GM15510 (cell line): ENCODE results near the gene MEGF11.

Source experiments
- POLR2A ChIP-seq: IDR thresholded peaks from 3 replicates; pipeline ENCODE4 v1.6.1; 2011; ENCODE audit warnings: borderline replicate concordance; ENCODE audit not compliant: insufficient read length; ENCODE audit errors: extremely low read depth

The MEGF11 gene

DNA sequence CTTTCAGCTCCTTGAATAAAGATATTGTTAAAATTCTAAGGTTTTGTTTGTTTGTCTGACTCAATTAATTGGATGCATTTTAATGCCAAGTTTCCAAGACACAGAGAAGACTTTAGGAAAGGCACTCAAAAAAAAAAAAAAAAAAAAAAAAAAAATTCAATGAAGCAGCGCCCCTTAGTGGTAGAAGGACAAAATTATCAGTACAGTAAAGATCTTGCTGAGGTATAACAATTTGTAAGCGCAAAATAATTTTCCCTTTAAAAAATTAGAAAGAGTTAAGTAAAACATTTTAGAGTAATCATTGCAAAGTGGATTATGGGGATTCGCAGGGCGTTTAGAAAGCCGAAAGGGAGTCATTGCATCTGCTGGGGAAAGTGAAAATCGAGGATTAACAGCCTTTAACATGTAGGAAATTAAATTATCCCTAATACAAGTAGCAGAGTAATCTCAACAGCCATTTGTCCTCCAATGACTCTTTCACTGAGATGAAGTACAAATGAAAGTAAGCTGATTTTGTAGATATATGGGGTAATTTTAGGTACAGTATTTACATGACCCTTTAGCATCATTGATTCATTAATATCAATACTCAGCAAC lies 34.0 kb upstream of the MEGF11 start:
- no peak for TF ChIP-seq POLR2A

DNA sequence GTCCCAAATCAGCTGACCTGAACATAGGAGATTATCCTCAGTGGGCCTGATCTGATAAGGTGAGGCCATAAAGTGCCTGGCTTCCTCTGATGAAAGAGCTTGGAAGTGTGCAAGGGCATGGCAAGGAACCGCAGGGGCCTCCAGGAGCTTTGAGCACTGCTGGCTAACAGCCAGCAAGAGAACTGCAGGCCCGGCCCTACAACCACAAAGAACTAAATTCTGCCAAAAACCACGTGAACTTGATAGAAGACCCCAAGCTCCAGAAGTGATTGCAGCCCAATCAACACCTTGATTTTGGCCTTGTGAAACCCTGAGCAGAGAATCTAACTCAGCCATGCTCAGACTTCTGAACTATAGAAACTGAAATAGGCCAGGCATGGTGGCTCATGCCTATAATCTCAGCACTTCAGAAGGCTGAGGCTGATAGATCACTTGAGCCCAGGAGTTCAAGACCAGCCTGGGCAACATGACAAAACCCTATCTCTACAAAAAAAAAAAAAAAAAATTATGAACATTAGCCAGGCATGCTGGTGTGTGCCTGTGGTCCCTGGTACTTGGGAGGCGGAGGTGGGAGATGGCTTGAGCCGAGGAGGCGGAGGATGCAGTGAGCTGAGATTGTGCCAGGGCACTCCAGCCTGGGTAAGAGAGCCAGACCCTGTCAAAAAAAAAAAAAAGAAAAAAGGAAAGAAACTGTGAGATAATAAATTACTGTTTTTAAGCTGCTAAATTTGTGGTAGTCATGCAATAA lies 32.2 kb upstream of the MEGF11 start:
- TF ChIP-seq POLR2A, result no peak

DNA sequence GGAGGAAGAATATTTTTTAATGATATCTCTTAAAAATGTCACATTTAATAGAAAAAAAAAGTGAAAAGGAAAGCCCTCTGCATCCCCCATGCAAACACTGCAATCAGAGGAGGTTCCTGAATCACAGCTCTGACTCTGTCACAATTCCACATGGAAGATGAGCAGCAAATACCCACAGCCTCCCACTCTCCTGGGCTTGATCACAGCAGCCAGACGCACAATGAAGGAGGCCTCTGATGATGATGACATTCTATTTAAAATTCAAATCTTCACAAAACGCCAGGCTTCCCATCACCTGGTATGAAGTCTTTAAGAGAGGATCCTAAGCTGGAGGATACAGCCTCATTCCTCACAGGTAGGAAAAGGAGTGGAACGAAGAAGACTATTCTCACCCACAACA lies 30.7 kb upstream of the MEGF11 start:
- TF ChIP-seq POLR2A, result no peak

DNA sequence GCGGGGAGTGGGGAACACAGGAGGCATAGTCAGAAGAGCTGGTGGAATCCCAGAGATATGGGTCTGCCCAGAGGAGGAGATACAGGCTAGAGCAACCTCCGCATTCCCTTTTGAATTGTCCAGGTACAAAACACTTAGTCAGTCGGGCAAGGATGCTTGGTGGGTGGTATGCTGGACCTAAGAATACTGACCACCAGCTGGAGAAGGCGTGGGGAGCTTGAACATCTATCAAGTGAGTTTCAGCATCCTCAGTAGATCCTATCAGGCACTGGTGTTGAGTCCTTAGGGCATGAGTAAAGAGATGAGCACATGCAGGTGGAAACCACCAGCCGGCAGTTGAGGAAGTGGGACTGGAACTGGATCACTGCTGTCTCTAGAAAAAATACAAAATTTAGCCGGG lies 25.1 kb upstream of the MEGF11 start:
- TF ChIP-seq POLR2A, result no peak

DNA sequence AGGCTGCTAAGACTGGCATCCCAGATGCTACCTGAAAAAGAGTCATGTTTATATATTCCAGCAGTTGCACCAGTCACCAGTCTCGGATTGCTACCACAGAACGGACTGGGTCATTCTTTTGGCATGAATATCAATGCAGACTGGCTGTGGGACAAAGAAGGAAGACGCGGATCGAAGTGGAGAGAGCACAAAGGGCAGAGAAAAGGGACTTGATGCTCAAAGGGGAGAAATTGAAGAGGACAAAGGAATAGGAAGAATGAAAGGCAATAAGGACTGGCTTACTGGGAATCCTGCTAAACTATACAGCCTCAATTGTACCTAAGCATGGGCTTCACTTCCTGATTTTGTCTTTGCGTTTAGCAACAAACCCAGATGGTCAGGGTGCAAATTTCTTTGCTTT lies 24.5 kb upstream of the MEGF11 start:
- no peak for TF ChIP-seq POLR2A

DNA sequence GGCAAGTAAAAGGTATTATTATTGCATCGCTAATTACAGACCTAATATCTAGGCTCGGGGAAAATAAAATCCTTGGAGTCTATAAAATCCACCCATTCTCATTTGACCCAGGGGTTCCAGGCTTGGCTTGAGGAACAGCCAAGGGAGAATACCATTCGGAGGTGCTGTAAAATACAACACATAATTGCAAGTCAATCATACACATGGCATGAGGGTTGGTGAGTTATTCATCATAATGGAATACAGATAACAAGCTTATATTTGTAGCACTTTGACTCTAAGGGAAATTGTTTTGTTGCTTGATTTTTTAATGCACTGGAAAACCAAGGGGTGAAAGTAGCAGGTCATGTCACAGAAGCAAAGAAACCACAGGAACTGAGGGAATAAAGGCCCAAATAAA lies 23.0 kb upstream of the MEGF11 start:
- no peak for TF ChIP-seq POLR2A

DNA sequence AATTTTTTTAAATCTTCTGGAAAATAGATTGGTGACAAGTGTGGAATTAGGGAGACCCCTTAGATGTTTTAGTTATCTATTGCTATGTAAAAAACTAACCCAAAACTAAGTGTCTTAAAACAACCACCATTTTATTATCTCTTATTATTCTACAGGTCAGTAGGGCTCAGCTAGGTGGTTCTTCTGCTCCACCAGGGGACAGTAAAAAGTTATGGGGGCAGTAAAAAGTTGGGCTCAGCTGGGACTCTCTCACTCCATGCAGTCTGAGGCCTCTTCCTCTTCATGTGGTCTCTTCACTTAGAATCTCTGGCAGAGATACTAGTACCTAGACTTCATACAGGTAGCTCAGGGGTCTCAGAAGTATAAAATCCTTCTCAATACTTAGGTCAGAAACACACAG lies 21.8 kb upstream of the MEGF11 start:
- no peak for TF ChIP-seq POLR2A

DNA sequence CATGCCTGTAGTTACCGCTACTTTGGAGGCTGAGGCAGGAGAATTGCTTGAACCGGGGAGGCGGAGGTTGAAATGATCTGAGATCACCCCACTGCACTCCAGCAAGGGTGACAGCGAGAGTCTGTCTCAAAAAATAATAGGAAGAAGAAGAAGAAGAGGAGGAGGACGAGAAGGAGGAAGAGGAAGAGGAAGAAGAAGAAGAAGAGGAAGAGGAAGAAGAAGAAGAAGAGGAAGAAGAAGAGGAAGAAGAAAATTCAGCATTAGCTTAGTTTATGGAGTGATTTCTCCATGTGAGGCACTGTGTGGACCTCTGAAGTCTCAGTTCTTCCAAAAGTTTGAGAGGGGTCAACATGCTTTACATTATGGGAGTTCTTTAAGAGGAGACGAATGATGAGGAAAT lies 17.4 kb upstream of the MEGF11 start:
- TF ChIP-seq POLR2A, result no peak

DNA sequence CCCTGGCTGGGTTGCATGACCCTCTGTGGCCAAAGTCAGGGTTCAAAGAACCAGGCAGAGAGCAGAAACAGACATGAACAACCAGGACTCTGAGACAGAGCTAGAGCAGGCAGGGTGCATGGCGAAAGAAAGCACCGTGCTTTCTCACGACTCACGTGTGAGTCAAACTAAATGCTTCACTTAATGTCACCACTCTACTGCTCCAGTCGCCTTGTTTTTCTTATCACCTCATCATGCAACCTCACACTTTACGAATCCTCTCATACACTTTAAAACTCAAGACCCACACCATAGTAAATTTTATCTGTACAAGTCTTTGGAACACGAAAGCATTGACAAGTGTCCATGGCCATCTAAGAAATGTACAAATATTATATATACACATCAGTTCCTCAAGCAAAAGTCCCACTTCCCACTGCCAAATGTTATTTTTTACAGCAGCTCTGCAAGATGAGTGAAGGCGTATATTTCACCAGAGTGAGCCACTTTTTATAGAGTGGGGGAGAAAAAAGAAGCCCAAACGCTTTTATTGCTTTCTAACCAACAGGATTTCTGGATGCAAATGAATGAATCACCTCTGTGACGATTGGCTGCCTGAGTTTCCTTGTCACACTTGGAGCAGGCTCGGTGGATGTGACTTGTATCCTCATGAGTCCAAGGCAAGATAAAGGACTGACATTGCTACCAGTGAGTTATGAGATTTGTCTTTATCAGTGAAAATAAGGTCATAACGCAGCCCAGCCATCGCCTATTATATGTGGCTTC lies 16.0 kb upstream of the MEGF11 start:
- no peak for TF ChIP-seq POLR2A

DNA sequence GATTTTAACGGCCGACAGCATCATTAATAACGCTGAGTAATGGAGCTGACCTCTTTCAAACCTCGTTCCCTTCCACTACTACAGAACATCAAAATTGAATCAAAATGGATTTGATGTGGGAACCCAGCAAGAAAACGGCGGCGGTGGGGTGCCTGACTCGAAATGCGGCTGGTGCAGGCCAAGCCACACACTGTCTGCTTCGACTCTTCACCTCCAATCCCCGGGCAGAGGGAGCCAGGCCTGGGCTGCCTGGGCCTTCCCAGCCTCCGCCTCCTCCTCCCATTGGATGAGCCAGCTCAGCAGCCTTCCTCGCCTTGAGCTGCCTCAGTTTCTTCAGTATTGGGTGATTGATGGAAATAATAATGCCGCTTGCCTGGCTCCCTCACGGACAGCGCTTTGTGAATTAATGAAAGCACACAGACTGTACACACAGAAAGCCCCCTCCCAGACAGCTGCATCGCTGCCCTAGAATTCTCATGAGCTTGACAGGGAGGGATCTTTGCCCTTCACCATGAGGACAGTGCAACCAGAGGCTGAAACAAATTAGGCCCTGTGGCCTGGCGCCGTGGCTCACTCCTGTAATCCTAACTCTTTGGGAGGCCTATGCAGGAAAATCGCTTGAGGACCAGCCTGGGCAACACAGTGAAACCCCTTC lies 11.4 kb upstream of the MEGF11 start:
- TF ChIP-seq POLR2A, result no peak

DNA sequence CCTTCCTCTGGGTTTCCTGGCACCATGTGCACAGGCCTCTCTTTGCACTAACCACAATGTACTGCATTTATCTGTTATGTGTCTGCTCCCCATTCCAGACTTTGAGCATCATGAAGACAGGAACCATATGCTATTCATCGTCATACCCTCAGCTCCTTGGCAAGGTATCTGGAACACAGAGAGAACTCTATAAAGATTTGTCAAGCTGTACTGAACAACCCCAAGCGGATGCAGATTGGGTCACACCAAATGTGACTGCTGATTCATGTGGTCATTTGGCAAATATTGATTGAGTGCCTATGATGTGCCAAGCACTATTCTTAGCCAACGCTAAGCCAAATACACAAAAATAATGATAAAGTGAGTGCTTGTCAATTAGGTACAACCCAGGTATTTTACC lies 7.5 kb upstream of the MEGF11 start:
- TF ChIP-seq POLR2A, result no peak

DNA sequence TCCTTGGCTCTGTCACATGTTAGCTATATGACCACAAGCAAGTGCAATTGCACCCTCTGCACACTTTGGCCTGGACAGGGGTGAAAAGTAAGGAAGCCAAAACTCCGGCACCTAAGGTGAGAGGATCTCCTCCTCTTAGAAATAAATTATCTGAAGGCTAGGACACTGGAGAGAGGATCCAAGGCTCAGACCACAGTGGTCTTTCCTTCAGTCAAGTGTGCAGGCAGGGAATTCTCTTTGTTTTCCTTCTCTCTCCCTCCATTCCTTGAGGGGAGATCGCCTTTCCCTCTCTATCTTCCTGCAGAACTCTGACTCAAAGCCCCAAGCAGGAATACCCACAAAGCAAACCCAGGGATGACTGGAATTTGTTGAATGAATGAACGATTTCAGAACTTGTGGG lies 3.1 kb upstream of the MEGF11 start:
- TF ChIP-seq POLR2A, result no peak

DNA sequence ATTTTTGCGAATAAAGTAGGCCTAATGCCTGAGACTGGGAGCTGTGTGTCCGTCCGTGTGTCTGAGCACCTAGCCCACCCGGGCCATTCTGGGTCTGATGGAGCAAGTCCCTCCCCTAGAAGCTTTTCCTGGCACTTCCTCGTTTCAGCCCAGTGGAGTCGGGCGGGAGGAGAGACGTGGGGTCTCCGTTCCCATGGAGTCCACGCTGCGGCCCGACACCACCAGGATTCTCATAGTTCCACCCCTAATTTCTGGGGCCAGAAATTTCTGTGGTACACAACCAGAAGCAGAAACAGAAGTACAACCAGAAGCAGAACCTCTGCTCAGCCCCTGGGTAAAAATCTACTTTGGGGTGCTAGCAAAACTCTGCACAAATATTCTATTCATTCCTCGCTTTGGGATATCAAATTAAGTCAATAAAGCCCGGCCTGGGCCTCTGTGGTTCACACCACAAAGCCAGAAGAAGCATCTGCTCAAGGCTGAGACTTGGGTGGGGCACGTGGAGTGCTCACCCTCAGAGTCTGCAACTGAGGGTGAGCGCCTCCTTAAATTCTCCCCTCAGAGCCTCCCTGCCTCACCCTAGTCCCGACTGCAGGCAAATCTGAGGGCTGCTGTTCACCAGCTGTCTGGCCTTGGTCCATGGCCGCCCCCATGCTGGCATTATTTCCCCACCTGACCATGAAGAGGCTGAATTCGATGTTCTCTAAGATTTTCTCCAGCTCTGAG lies 1.6 kb upstream of the MEGF11 start:
- TF ChIP-seq POLR2A, result no peak

DNA sequence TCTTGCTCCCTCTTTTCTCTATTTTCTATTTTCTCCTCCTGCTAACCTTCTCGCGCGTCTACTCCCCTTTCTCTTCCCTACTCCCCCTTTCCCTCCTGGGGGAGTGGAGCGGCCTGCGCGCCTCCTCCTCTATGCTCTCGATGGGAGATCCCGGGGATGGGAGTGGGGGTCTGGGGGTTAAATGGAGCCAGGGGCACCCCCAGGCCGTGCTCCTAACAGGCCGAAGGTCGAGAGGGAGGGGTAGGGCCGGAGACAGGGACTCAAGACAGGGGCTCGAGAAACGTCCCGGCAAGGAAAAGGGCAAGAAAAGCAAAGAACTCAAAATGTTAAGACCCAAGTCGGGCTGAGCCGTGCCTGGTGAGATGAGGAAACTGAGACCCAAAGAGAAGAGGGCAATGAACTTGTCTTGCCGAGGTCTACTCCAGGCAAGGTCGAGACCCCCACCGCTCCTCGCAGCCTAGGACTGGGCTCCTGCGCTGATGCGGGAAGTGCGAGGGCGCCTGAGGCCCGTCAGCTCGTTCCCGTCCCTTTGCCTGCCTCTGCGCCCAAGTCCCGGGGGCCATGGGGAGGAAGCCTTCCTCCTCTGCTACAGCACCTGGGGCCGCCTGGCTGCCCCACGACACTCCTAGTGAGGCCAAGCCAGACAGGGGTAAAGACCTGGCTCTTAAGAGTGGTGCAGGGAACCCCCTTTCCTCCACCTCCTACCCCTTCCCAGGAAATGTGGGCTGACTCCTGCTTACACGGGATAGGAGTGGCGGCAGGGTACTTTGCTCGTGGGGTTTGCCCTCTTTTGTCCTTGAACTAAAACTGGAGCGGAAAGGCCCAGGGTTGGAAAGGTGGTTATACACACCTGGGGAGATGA lies 770 bp upstream of the MEGF11 start:
- TF ChIP-seq POLR2A, result no peak

DNA sequence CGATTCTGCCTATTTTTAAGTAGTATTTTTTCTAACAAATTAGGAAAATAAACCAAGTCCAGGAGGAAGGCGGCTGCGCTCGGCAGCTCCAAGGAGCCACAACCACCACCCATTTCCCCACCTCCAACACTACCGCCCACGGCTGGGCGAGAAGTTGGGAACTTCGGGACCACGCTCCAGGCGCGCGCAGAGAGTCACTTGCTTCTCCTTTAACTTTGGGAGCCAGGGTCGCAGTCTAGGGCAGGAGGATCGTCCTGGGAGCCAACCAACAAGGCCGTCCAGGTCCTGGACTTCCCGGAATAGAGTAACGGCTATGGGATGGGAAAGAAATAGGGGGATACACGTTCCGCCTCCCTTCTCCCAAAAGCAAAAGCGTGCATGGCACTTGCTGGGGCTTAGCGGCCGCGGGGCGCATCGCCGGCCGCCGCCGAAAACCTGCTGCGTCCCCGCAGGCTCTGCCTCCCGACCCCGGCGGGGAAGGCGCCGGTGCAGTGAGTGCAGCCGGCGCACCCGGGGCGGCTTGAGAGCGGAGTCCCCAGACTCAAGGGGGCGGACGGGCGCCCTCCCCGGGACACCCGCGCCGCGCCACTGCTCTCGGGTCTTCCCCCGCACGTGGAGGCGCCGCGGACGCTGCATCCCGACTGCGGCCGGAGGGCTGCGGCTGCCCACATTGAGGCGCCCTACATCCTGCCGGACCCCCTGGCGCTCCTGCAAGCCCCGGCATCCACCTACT lies 699 bp downstream of the MEGF11 start:
- no peak for TF ChIP-seq POLR2A
